Testis (tissue), 3 donors: ENCODE data around the gene LRGUK. TPM values are rescaled to one million over a fixed set of nuclear protein-coding genes. Genes with fewer than 3 reads are reported as not detected.

ENCODE experiments used
- DNase-seq: peaks from one replicate; pipeline ENCODE4 v3.0.0-alpha.2; 2019
- H3K27ac ChIP-seq, 2 donors: fragments of 200-600 bp; sonication (generic); one replicate each; pipeline ENCODE4 v1.5.1; 2019
- H3K27me3 ChIP-seq: fragments of 200-600 bp; sonication (generic); one replicate; pipeline ENCODE4 v1.5.1; 2019
- H3K36me3 ChIP-seq: fragments of 200-600 bp; sonication (generic); one replicate; pipeline ENCODE4 v1.5.1; 2017; ENCODE audit warnings: low read depth; ENCODE audit errors: missing control alignments
- H3K4me1 ChIP-seq: fragments of 200-600 bp; sonication (generic); one replicate; pipeline ENCODE4 v1.5.1; 2019
- H3K4me3 ChIP-seq, 2 donors: fragments of 200-600 bp; sonication (generic); one replicate each; pipeline ENCODE4 v1.5.1; 2017 to 2019
- H3K9me3 ChIP-seq: fragments of 200-600 bp; sonication (generic); one replicate; pipeline ENCODE4 v1.5.1; 2017
- POLR2A ChIP-seq: fragments of 450-650 bp; IDR thresholded peaks from one replicate; pipeline ENCODE4 v1.6.1; 2017; ENCODE audit warnings: antibody characterized with exemption, mild to moderate bottlenecking, moderate library complexity
- WGBS, 2 donors: methylation state at CpG; one replicate each; pipeline ENCODE4 v1.1.5; 2018; 5-methylcytosine and 5-hydroxymethylcytosine counted together
- intact Hi-C: fragments of 100-400 bp; cut with DNase I; formaldehyde crosslinking; loops from one replicate; pipeline ENCODE4 v1.15.1; 2023; ENCODE audit warnings: low total_unique reads
- polyA plus RNA-seq: library from polyadenylated mRNA; stranded (reverse); fragments of 350-450 nt; fragmentation: Illumina TruSeq; extraction: RNeasy Lipid Tissue Mini Kit (QIAGEN cat#74804); gene quantifications from one replicate; pipeline ENCODE4 v1.2.3, GENCODE V29; 2014; ENCODE audit warnings: low read depth, low replicate concordance; ENCODE audit not compliant: insufficient read depth
- total RNA-seq, 2 donors: library from RNA; depleted of rRNA; stranded (reverse); fragments of >200 nt; gene quantifications; one replicate each; pipeline ENCODE4 v1.2.3, GENCODE V29; 2016
- TF ChIP-seq, protein P1 (sequence below), 3 experiments: fragments of 450-650 bp in 2 of 3; fragments of 200-600 bp in 1 of 3; sonication (generic) in 1 of 3; IDR thresholded peaks; one replicate each; pipeline ENCODE4 v1.5.1; 2016 to 2019; ENCODE audit warnings: antibody characterized with exemption in 3 of 3, mild to moderate bottlenecking in 2 of 3, moderate library complexity in 1 of 3

The LRGUK gene
- total and polyA plus RNA-seq, 3 donors from 2014 or later = 9.4 to 16.1 (median 13.0) TPM

DNA sequence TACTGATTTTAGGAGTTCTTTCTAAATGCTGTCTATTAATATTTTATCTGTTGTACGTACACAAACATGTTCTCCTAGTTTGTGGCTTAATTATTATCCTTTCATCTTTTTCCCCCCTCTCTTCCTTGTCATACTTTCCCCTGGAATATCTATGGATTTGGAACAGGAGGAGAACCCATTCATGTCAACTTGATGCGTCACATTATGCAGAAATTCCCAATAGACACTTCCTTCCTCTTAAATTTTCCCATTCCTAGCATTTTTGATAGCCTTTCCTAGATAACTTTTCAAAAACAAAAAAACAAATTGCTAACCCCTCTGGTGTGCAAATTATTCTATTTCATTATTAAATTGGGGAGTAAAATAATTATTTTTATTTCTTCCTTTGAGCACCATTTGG, 153.4 kb downstream of the LRGUK start:
- Histone ChIP-seq H3K27me3 (no peaks in the 10 kb centered on the region), H3K9me3 (no peaks in the 10 kb centered on the region), H3K4me1 (no peaks in the 10 kb centered on the region), H3K27ac (no peak overlapping the region), H3K4me3 (no peak overlapping the region), H3K36me3 (no peaks in the 10 kb centered on the region)
- no peak for DNase-seq
- intact Hi-C loops = no loop called here
- WGBS, 2 donors = 75 to 90% methylated on average over 2 of the region's 2 CpGs
- TF ChIP-seq, protein P1, sequence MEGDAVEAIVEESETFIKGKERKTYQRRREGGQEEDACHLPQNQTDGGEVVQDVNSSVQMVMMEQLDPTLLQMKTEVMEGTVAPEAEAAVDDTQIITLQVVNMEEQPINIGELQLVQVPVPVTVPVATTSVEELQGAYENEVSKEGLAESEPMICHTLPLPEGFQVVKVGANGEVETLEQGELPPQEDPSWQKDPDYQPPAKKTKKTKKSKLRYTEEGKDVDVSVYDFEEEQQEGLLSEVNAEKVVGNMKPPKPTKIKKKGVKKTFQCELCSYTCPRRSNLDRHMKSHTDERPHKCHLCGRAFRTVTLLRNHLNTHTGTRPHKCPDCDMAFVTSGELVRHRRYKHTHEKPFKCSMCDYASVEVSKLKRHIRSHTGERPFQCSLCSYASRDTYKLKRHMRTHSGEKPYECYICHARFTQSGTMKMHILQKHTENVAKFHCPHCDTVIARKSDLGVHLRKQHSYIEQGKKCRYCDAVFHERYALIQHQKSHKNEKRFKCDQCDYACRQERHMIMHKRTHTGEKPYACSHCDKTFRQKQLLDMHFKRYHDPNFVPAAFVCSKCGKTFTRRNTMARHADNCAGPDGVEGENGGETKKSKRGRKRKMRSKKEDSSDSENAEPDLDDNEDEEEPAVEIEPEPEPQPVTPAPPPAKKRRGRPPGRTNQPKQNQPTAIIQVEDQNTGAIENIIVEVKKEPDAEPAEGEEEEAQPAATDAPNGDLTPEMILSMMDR (IDR thresholded peaks at IDR 0.05) = no peak
- TF ChIP-seq POLR2A = no peak

DNA sequence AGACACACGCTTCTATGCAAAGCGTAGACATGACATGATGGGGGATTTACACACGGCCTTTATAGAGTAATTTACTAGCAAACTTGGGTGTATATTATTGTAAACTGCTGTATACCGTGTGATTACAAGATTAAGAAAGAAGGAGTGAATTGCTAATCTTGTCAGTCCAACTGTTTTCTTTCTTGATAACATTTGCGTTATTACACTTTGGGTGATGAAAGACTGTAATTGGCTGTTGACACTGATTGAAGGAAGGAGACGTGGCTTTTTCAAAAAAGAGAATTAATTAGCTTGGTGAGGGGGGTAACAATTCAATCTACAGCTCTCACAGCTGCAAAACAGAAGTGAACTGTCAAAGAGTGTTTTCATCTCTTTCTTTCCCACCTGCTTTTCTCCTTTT, 156.9 kb downstream of the LRGUK start:
- 39 to 46% methylated on average over 6 of the region's 6 CpGs for WGBS, 2 donors
- TF ChIP-seq POLR2A = no peak
- TF ChIP-seq, protein P1 (IDR thresholded peaks at IDR 0.05) = no peak
- Histone ChIP-seq H3K4me3 (no peak overlapping the region), H3K27me3 (no peaks in the 10 kb centered on the region), H3K9me3 (no peaks in the 10 kb centered on the region), H3K36me3 (no peaks in the 10 kb centered on the region), H3K27ac (no peak overlapping the region), H3K4me1 (no peaks in the 10 kb centered on the region)
- intact Hi-C loops = no loop called here
- DNase-seq = no peak

GRCh38 chr7:134284952-134285351, 157.8 kb downstream of the LRGUK start:
- H3K27ac ChIP-seq = no peak overlapping the region
- 79 to 94% methylated on average over 3 of the region's 3 CpGs for WGBS, 2 donors

DNA sequence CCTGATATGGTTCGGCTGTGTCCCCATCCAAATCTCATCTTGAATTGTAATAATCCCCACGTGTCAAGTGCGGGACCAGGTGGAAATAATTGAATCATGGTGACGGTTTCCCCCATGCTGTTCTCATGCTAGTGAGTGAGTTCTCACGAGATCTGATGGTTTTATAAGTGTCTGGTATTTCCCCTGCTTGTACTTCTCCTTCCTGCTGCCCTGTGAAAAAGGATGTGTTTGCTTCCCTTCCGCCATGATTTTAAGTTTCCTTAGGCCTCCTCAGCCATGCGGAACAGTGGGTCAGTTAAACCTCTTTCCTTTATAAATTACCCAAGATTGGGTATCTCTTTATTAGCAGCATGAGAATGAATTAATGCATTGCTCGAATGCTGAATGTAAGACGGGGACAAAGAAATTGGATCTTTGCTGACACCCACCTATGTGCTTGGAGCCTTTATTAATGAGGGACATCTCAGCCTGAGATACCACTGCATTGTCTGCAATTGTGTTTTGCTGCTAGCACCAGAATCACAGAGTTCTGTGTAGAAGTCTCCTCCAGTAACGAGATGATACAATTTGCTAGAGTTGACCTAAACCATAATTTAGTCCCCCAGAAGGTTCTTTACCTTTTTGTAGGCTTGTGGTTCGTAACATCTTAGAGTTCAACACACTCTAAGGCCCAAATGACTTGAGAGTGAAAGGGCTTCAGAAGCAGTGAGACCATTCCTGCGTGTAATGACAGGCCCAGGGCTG, 160.9 kb downstream of the LRGUK start:
- no peak overlapping the region for H3K27ac ChIP-seq
- TF ChIP-seq, protein P1 (IDR thresholded peaks at IDR 0.05) = no peak
- no peak for TF ChIP-seq POLR2A
- 85 to 86% methylated on average over 12 of the region's 12 CpGs for WGBS, 2 donors
- no peaks in the 10 kb centered on the region for H3K9me3 ChIP-seq
- DNase-seq = no peak
- no peaks in the 10 kb centered on the region for H3K4me1 ChIP-seq
- H3K36me3 ChIP-seq = no peaks in the 10 kb centered on the region
- no peaks in the 10 kb centered on the region for H3K27me3 ChIP-seq
- intact Hi-C loops = no loop called here
- no peak overlapping the region for H3K4me3 ChIP-seq

More at GRCh38 chr7:134284952-134285351, 157.8 kb downstream of the LRGUK start:
- Histone ChIP-seq H3K27me3 (no peaks in the 10 kb centered on the region), H3K4me3 (no peak overlapping the region), H3K36me3 (no peaks in the 10 kb centered on the region), H3K9me3 (no peaks in the 10 kb centered on the region), H3K4me1 (no peaks in the 10 kb centered on the region)
- DNase-seq = no peak
- TF ChIP-seq, protein P1 (IDR thresholded peaks at IDR 0.05) = no peak
- no peak for TF ChIP-seq POLR2A
- intact Hi-C loops = no loop called here

GRCh38 chr7:134289423-134289822, 162.3 kb downstream of the LRGUK start:
- TF ChIP-seq, protein P1 (IDR thresholded peaks at IDR 0.05) = no peak
- TF ChIP-seq POLR2A = no peak
- intact Hi-C loops = no loop called here
- no peak overlapping the region for H3K4me3 ChIP-seq
- no peaks in the 10 kb centered on the region for H3K36me3 ChIP-seq
- no peaks in the 10 kb centered on the region for H3K9me3 ChIP-seq
- H3K27ac ChIP-seq = no peak overlapping the region
- no peaks in the 10 kb centered on the region for H3K27me3 ChIP-seq
- no peak for DNase-seq
- no peaks in the 10 kb centered on the region for H3K4me1 ChIP-seq
- WGBS, 2 donors = 77 to 88% methylated on average over 7 of the region's 7 CpGs
